ENCODE data around the gene ZIC2. TPM values are rescaled to one million over a fixed set of nuclear protein-coding genes. Genes with fewer than 3 reads are reported as not detected.

Gene ZIC2
- total RNA-seq, 2 experiments from 2014 or later: not detected

- Mint-ChIP-seq H3K9me3 (ENCODE audit: low read depth) (no peaks in the 10 kb centered on the region), H3K4me1 (peaks cover 29% of the 10 kb centered on the region), H3K27me3 (peaks cover 57% of the 10 kb centered on the region), H3K36me3 (ENCODE audit: low read depth) (no peaks in the 10 kb centered on the region), H3K27ac (no peak overlapping the region), H3K4me3 (peak overlapping the region; percentile 29)
- DNase-seq (peak; percentile 32), ATAC-seq (no peak)
- intact Hi-C loops (cut with DNase I, micrococcal nuclease): loop anchor here (1.0 to 10.0 kb wide), 7 partner anchors 13 to 689 kb away; partner anchors contain the start of gene TMTC4 (in 1 of the 2)
- ChIA-PET POLR2A (interaction anchor here (0.5 to 1.2 kb wide), 2 partner anchors 13 to 192 kb away, joined by 3 to 4 read pairs; no protein-coding TSS in a partner anchor), CTCF (interaction anchor here (0.5 to 1.5 kb wide), 5 partner anchors 9 to 532 kb away, joined by 3 to 5 read pairs (median 3); no protein-coding TSS in a partner anchor)
Measured at GRCh38 chr13:99982731-99983498, 1.3 kb downstream of the ZIC2 start.

GRCh38 chr13:99983499-99984401, 2.2 kb downstream of the ZIC2 start:
- ChIA-PET POLR2A (interaction anchor here (1.2 kb wide), 1 partner anchor 14 kb away, joined by 4 read pairs; no protein-coding TSS in a partner anchor), CTCF (interaction anchor here (0.5 kb wide), 1 partner anchor 226 kb away, joined by 3 read pairs; no protein-coding TSS in a partner anchor)
- peak; percentile 15 for DNase-seq
- H3K36me3 Mint-ChIP-seq (ENCODE audit: low read depth): no peaks in the 10 kb centered on the region
- H3K27ac Mint-ChIP-seq: no peak overlapping the region
- H3K4me3 Mint-ChIP-seq: peak overlapping the region; percentile 29
- peaks cover 57% of the 10 kb centered on the region for H3K27me3 Mint-ChIP-seq
- no peaks in the 10 kb centered on the region for H3K9me3 Mint-ChIP-seq (ENCODE audit: low read depth)
- intact Hi-C loops (cut with DNase I, micrococcal nuclease): loop anchor here (1.0 to 10.0 kb wide), 8 partner anchors 13 to 689 kb away; partner anchors contain the start of gene TMTC4 (in 1 of the 2)
- peaks cover 22% of the 10 kb centered on the region for H3K4me1 Mint-ChIP-seq
- no peak for ATAC-seq

GRCh38 chr13:99984461-99985240, 3.1 kb downstream of the ZIC2 start:
- ChIA-PET POLR2A (interaction anchor here (1.2 kb wide), 1 partner anchor 14 kb away, joined by 4 read pairs; no protein-coding TSS in a partner anchor), CTCF (no interaction called here)
- peaks cover 25% of the 10 kb centered on the region for H3K4me1 Mint-ChIP-seq
- peak overlapping the region; percentile 21 for H3K4me3 Mint-ChIP-seq
- no peaks in the 10 kb centered on the region for H3K36me3 Mint-ChIP-seq (ENCODE audit: low read depth)
- H3K27me3 Mint-ChIP-seq: peaks cover 61% of the 10 kb centered on the region
- DNase-seq (peak; percentile 46), ATAC-seq (no peak)
- intact Hi-C loops (cut with DNase I, micrococcal nuclease): loop anchor here (2.0 to 10.0 kb wide), 6 partner anchors 26 to 688 kb away; partner anchors contain the start of gene TMTC4 (in 1 of the 2)
- peak overlapping the region; percentile 42 for H3K27ac Mint-ChIP-seq
- no peaks in the 10 kb centered on the region for H3K9me3 Mint-ChIP-seq (ENCODE audit: low read depth)

DNA sequence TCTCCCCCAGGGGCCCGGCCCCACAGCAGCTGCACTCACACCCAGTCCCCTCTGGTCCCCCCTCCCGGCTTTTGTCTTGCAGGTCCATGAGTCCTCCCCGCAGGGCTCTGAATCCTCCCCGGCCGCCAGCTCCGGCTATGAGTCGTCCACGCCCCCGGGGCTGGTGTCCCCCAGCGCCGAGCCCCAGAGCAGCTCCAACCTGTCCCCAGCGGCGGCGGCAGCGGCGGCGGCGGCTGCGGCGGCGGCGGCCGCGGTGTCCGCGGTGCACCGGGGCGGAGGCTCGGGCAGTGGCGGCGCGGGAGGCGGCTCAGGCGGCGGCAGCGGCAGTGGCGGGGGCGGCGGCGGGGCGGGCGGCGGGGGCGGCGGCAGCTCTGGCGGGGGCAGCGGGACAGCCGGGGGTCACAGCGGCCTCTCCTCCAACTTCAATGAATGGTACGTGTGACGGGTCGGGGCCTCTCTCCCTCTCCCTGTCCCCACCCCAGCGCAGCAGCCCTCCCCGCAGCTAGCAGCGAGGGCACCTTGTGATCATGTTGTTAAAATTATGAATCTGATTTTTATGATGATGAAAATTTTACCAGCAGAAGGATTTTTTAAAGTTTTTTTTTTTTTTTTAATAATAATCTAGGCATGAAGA, 3.8 kb downstream of the ZIC2 start:
- Mint-ChIP-seq H3K27me3 (peaks cover 68% of the 10 kb centered on the region), H3K27ac (no peak overlapping the region), H3K9me3 (ENCODE audit: low read depth) (no peaks in the 10 kb centered on the region), H3K4me3 (no peak overlapping the region), H3K36me3 (ENCODE audit: low read depth) (no peaks in the 10 kb centered on the region), H3K4me1 (peaks cover 31% of the 10 kb centered on the region)
- ATAC-seq: no peak
- peak; percentile 39 for DNase-seq
- intact Hi-C loops (cut with DNase I, micrococcal nuclease): loop anchor here (2.0 to 10.0 kb wide), 4 partner anchors 27 to 529 kb away; no protein-coding TSS in a partner anchor
- ChIA-PET POLR2A (no interaction called here), CTCF (no interaction called here)

DNA sequence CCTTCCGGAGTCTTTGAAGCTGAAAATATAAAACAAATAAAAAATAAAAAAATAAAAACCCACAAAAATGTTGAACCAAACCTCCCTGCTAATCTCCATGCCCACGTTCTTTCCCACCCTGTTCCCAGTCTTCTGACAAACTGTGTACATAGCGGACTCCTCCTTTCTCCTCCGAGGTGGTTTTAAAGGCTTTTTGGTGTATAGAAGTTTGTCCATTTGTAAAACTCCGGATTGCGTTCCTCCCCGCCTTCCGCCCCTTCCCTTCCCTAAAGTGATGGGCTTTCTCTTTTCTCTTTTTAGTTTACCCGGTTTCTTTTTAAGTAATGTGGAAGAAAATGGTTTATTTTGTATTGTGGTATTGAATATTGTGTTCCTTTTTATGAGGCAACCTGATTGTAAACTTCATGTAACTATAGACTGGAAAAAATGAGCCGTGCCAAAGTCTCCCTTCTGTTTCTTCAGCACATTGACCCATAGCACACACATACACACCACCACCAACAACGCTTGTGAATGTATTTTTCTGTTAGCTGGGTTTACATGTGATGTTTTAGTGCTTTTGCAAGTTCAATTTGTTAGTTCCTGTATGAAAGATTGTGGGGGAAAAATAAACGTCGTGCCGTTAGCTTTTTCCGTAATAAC, 4.4 kb downstream of the ZIC2 start:
- Mint-ChIP-seq H3K36me3 (ENCODE audit: low read depth) (no peaks in the 10 kb centered on the region), H3K4me1 (peaks cover 35% of the 10 kb centered on the region), H3K27me3 (peaks cover 73% of the 10 kb centered on the region), H3K4me3 (no peak overlapping the region), H3K27ac (no peak overlapping the region), H3K9me3 (ENCODE audit: low read depth) (no peaks in the 10 kb centered on the region)
- ChIA-PET CTCF (interaction anchor here (1.7 kb wide), 1 partner anchor 12 kb away, joined by 6 read pairs; no protein-coding TSS in a partner anchor), POLR2A (no interaction called here)
- ATAC-seq: no peak
- DNase-seq: no peak
- intact Hi-C loops (cut with DNase I, micrococcal nuclease): loop anchor here (2.0 to 10.0 kb wide), 5 partner anchors 15 to 529 kb away; partner anchors contain the start of gene ZIC5 (in 1 of the 2)

DNA sequence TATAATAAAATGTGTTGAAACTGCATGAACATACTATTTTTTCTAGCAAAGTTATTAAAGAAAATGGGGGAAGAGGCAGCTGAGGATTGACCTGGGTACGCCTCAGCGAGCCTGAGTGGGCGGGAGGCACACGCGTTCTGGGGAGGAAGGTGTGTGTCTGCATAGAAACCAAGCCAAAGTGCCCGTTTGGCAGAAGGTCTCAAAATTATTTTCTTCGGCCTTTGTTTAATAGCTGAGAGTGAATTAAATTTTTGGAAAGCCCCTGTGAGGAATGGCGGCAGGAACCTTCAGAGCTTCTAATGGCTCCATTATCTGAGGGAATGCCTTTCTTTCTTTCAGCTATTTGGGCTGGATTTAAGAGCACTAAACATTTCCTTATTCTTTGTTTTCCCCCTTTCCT, 5.2 kb downstream of the ZIC2 start:
- H3K4me3 Mint-ChIP-seq: no peak overlapping the region
- DNase-seq (peak; percentile 8), ATAC-seq (no peak)
- H3K36me3 Mint-ChIP-seq (ENCODE audit: low read depth): no peaks in the 10 kb centered on the region
- H3K27me3 Mint-ChIP-seq: peaks cover 80% of the 10 kb centered on the region
- H3K27ac Mint-ChIP-seq: no peak overlapping the region
- CTCF ChIA-PET: interaction anchor here (1.4 to 1.7 kb wide), 2 partner anchors 12 to 330 kb away, joined by 5 to 6 read pairs; no protein-coding TSS in a partner anchor
- POLR2A ChIA-PET: no interaction called here
- peaks cover 35% of the 10 kb centered on the region for H3K4me1 Mint-ChIP-seq
- intact Hi-C loops (cut with DNase I, micrococcal nuclease): loop anchor here (2.0 to 10.0 kb wide), 4 partner anchors 16 to 528 kb away; partner anchors contain the start of gene ZIC5 (in 1 of the 2)
- H3K9me3 Mint-ChIP-seq (ENCODE audit: low read depth): no peaks in the 10 kb centered on the region

GRCh38 chr13:99987154-99988019, 5.8 kb downstream of the ZIC2 start:
- Mint-ChIP-seq H3K4me3 (no peak overlapping the region), H3K27me3 (peaks cover 86% of the 10 kb centered on the region), H3K36me3 (ENCODE audit: low read depth) (no peaks in the 10 kb centered on the region), H3K9me3 (ENCODE audit: low read depth) (no peaks in the 10 kb centered on the region), H3K27ac (no peak overlapping the region), H3K4me1 (peaks cover 38% of the 10 kb centered on the region)
- intact Hi-C loops (cut with DNase I, micrococcal nuclease): loop anchor here (2.0 to 10.0 kb wide), 4 partner anchors 17 to 527 kb away; partner anchors contain the start of gene ZIC5 (in 1 of the 2)
- ATAC-seq (no peak), DNase-seq (no peak)
- ChIA-PET POLR2A (no interaction called here), CTCF (interaction anchor here (0.6 to 1.7 kb wide), 3 partner anchors 13 to 331 kb away, joined by 3 to 6 read pairs (median 5); no protein-coding TSS in a partner anchor)

GRCh38 chr13:99988529-99989275, 7.1 kb downstream of the ZIC2 start:
- no peak overlapping the region for H3K4me3 Mint-ChIP-seq
- peaks cover 35% of the 10 kb centered on the region for H3K4me1 Mint-ChIP-seq
- DNase-seq (peak; percentile 30), ATAC-seq (no peak)
- H3K9me3 Mint-ChIP-seq (ENCODE audit: low read depth): no peaks in the 10 kb centered on the region
- no peaks in the 10 kb centered on the region for H3K36me3 Mint-ChIP-seq (ENCODE audit: low read depth)
- peaks cover 85% of the 10 kb centered on the region for H3K27me3 Mint-ChIP-seq
- intact Hi-C loops (cut with DNase I, micrococcal nuclease): loop anchor here in 1 of 2 experiments (10.0 kb wide), 3 partner anchors 94 to 526 kb away; no protein-coding TSS in a partner anchor
- no peak overlapping the region for H3K27ac Mint-ChIP-seq
- POLR2A ChIA-PET: no interaction called here
- CTCF ChIA-PET: no interaction called here
